GM23338 (cell line): ENCODE measurements around the gene HBS1L. TPM values are rescaled to one million over a fixed set of nuclear protein-coding genes. Genes with fewer than 3 reads are reported as not detected.

Experiments used
- ATAC-seq: fragments of 200-7000 bp; cut with Tn5 transposase; 3 replicates; pipeline ENCODE4 v1.9.1; 2020
- DNase-seq: peaks from one replicate; pipeline ENCODE4 v3.0.0-alpha.2; 2015; ENCODE audit warnings: low spot score
- H2AFZ ChIP-seq: fragments of 200-600 bp; sonication (generic); 2 replicates; pipeline ENCODE4 v1.8.0; 2016; ENCODE audit warnings: antibody characterized with exemption, mild to moderate bottlenecking, moderate library complexity
- H3F3A ChIP-seq: fragments of 200-600 bp; sonication (generic); replicated peaks from 2 replicates; pipeline ENCODE4 v1.8.0; 2017; ENCODE audit warnings: antibody characterized with exemption, mixed run types, low read depth
- H3K27ac ChIP-seq: fragments of 200-600 bp; sonication (generic); 2 replicates; pipeline ENCODE4 v1.6.1; 2016; ENCODE audit warnings: low read depth
- H3K27me3 ChIP-seq: fragments of 200-600 bp; sonication (generic); 2 replicates; pipeline ENCODE4 v1.8.0; 2016; ENCODE audit warnings: mild to moderate bottlenecking, mixed run types, moderate library complexity; ENCODE audit not compliant: insufficient read depth
- H3K36me3 ChIP-seq: fragments of 200-600 bp; sonication (generic); 2 replicates; pipeline ENCODE4 v1.8.0; 2016; ENCODE audit warnings: mild to moderate bottlenecking; ENCODE audit not compliant: insufficient read depth
- H3K4me1 ChIP-seq: fragments of 200-600 bp; sonication (generic); 2 replicates; pipeline ENCODE4 v1.8.0; 2016; ENCODE audit warnings: mild to moderate bottlenecking, moderate library complexity; ENCODE audit not compliant: insufficient read depth
- H3K4me2 ChIP-seq: fragments of 200-600 bp; sonication (generic); 2 replicates; pipeline ENCODE4 v1.7.1; 2017; ENCODE audit warnings: mixed run types
- H3K4me3 ChIP-seq: fragments of 200-600 bp; sonication (generic); 2 replicates; pipeline ENCODE4 v1.6.1; 2016; ENCODE audit warnings: mixed run types
- H3K79me2 ChIP-seq: fragments of 200-600 bp; sonication (generic); replicated peaks from 2 replicates; pipeline ENCODE4 v1.8.0; 2017; ENCODE audit warnings: mild to moderate bottlenecking; ENCODE audit not compliant: insufficient read depth
- H3K9me2 ChIP-seq: fragments of 200-600 bp; sonication (generic); 2 replicates; pipeline ENCODE4 v1.8.0; 2017; ENCODE audit not compliant: insufficient read depth
- H4K20me1 ChIP-seq: fragments of 200-600 bp; sonication (generic); replicated peaks from 2 replicates; pipeline ENCODE4 v1.8.0; 2017; ENCODE audit warnings: mild to moderate bottlenecking; ENCODE audit not compliant: insufficient read depth
- H3K27ac Mint-ChIP-seq: 2 replicates; pipeline ENCODE4 v1.8.0; 2020; ENCODE audit warnings: inconsistent platforms, mild to moderate bottlenecking, moderate library complexity, mixed read lengths
- H3K27me3 Mint-ChIP-seq: 3 replicates; pipeline ENCODE4 v1.8.0; 2022; ENCODE audit warnings: low read depth, mild to moderate bottlenecking, moderate library complexity, mixed read lengths, inconsistent platforms; ENCODE audit not compliant: insufficient read depth, poor library complexity
- H3K36me3 Mint-ChIP-seq: 3 replicates; pipeline ENCODE4 v1.8.0; 2021; ENCODE audit warnings: low read depth, mild to moderate bottlenecking, inconsistent platforms, moderate library complexity, mixed read lengths
- H3K4me1 Mint-ChIP-seq: 3 replicates; pipeline ENCODE4 v1.8.0; 2020; ENCODE audit warnings: mild to moderate bottlenecking, inconsistent platforms, mixed read lengths
- H3K4me3 Mint-ChIP-seq: 3 replicates; pipeline ENCODE4 v1.8.0; 2021; ENCODE audit warnings: moderate library complexity, mild to moderate bottlenecking, inconsistent platforms, mixed read lengths
- H3K9me3 Mint-ChIP-seq: 3 replicates; pipeline ENCODE4 v1.8.0; 2020; ENCODE audit warnings: moderate library complexity, mild to moderate bottlenecking, inconsistent platforms, mixed read lengths
- CTCF ChIP-seq, 2 experiments: fragments of 200-600 bp in 1 of 2; sonication (generic) in 1 of 2; conservative IDR thresholded peaks; 2 replicates each; pipeline versions ENCODE4 v1.5.1 to v1.6.1; 2016 to 2017; ENCODE audit warnings: antibody characterized with exemption in 2 of 2, low read depth in 2 of 2, mild to moderate bottlenecking in 2 of 2, moderate library complexity in 1 of 2
- ETS1 ChIP-seq: IDR thresholded peaks from 2 replicates; pipeline ENCODE4 v1.6.1; 2016; ENCODE audit warnings: antibody characterized with exemption
- EZH2 ChIP-seq: fragments of 200-600 bp; sonication (generic); IDR thresholded peaks from one replicate; pipeline ENCODE4 v1.8.0; 2017; ENCODE audit warnings: antibody characterized with exemption, mild to moderate bottlenecking, low read depth; ENCODE audit not compliant: unreplicated experiment
- EZH2phosphoT487 ChIP-seq: fragments of 200-600 bp; sonication (generic); IDR thresholded peaks from one replicate; pipeline ENCODE4 v1.8.1; 2018; ENCODE audit warnings: antibody characterized with exemption; ENCODE audit not compliant: unreplicated experiment
- JUNB ChIP-seq: IDR thresholded peaks from one replicate; pipeline ENCODE4 v1.6.1; 2016; ENCODE audit warnings: antibody characterized with exemption; ENCODE audit not compliant: unreplicated experiment
- NANOG ChIP-seq: IDR thresholded peaks from 2 replicates; pipeline ENCODE4 v1.6.1; 2016; ENCODE audit warnings: antibody characterized with exemption, borderline replicate concordance
- POLR2AphosphoS5 ChIP-seq: IDR thresholded peaks from 2 replicates; pipeline ENCODE4 v1.6.1; 2016; ENCODE audit warnings: antibody characterized with exemption, low read depth
- STAT1 ChIP-seq: IDR thresholded peaks from one replicate; pipeline ENCODE4 v1.6.1; 2016; ENCODE audit warnings: antibody characterized with exemption; ENCODE audit not compliant: unreplicated experiment
- ZNF114 ChIP-seq: fragments of 250-450 bp; sonication (Bioruptor Pico); IDR thresholded peaks from 2 replicates; pipeline ENCODE4 v1.5.0; 2020; ENCODE audit warnings: mild to moderate bottlenecking, moderate library complexity
- ZNF331 ChIP-seq: fragments of 250-450 bp; sonication (Bioruptor Pico); IDR thresholded peaks from 2 replicates; pipeline ENCODE4 v1.5.0; 2020; ENCODE audit warnings: low read depth, mild to moderate bottlenecking, moderate library complexity
- ZNF462 ChIP-seq: fragments of 250-450 bp; sonication (Bioruptor Pico); IDR thresholded peaks from 2 replicates; pipeline ENCODE4 v1.5.0; 2020; ENCODE audit warnings: mild to moderate bottlenecking, moderate library complexity
- polyA plus RNA-seq: library from polyadenylated mRNA; unstranded; fragments of >200 nt; fragmentation: Nextera tagmentation; extraction: Ambion mirVana; gene quantifications from 2 replicates; pipeline ENCODE4 v1.2.1, GENCODE V29; 2016
- total RNA-seq: library from RNA; depleted of rRNA; stranded (reverse); fragments of >200 nt; shearing (Covaris generic); gene quantifications from 2 replicates; pipeline ENCODE4 v1.2.3, GENCODE V29; 2014

Gene HBS1L
- total and polyA plus RNA-seq, 2 experiments from 2014 or later: 59.9 to 94.1 TPM

- no peaks in the 10 kb centered on the region for H3K9me3 Mint-ChIP-seq
- H3K4me3 Mint-ChIP-seq: no peak overlapping the region
- no peak for ATAC-seq
- DNase-seq: no peak
- H3K4me3 ChIP-seq: no peak overlapping the region
- H3K4me1 Mint-ChIP-seq: peaks cover 4% of the 10 kb centered on the region; the same call in 2 of the 3 replicates
- H3K9me2 ChIP-seq: no peaks in the 10 kb centered on the region
- peak overlapping the region; percentile 25; the same call in 1 of the 2 replicates for H3K27ac Mint-ChIP-seq
- H3F3A ChIP-seq: no peaks in the 10 kb centered on the region
- H3K36me3 ChIP-seq: no peaks in the 10 kb centered on the region
- no peaks in the 10 kb centered on the region for H3K27me3 Mint-ChIP-seq
- peaks cover 3% of the 10 kb centered on the region; the same call in 1 of the 2 replicates for H3K79me2 ChIP-seq
- TF ChIP-seq NANOG (no peak), ZNF331 (CRISPR knock-in tag) (no peak), ZNF462 (no peak), POLR2AphosphoS5 (no peak), ZNF114 (no peak)
- no peaks in the 10 kb centered on the region for H3K27me3 ChIP-seq
- peaks cover 7% of the 10 kb centered on the region; the same call in 1 of the 2 replicates for H3K4me1 ChIP-seq
- peaks cover 7% of the 10 kb centered on the region for H4K20me1 ChIP-seq
- H3K4me2 ChIP-seq: no peak overlapping the region
- no peaks in the 10 kb centered on the region; the same call in 2 of the 3 replicates for H3K36me3 Mint-ChIP-seq
- no peak overlapping the region for H2AFZ ChIP-seq
- no peak overlapping the region for H3K27ac ChIP-seq
Observed at GRCh38 chr6:135012764-135013163, 41.9 kb downstream of the HBS1L start.

GRCh38 chr6:135012349-135012748 lies 42.3 kb downstream of the HBS1L start:
- no peaks in the 10 kb centered on the region for H3K9me2 ChIP-seq
- no peak overlapping the region for H3K4me3 Mint-ChIP-seq
- TF ChIP-seq EZH2: no peak
- no peak for TF ChIP-seq CTCF (conservative IDR thresholded peaks at IDR 0.05; ENCODE audit: low read depth in 2 of 2)
- TF ChIP-seq POLR2AphosphoS5: no peak
- no peak for TF ChIP-seq JUNB
- no peak for TF ChIP-seq NANOG
- no peak for TF ChIP-seq ZNF114
- TF ChIP-seq EZH2phosphoT487: no peak
- no peak for TF ChIP-seq STAT1
- TF ChIP-seq ZNF331 (CRISPR knock-in tag): no peak
- no peak for TF ChIP-seq ETS1
- no peaks in the 10 kb centered on the region for H3K27me3 Mint-ChIP-seq
- H4K20me1 ChIP-seq: peaks cover 9% of the 10 kb centered on the region
- H3K79me2 ChIP-seq: peaks cover 3% of the 10 kb centered on the region; the same call in 1 of the 2 replicates
- H3K27me3 ChIP-seq: no peaks in the 10 kb centered on the region
- no peaks in the 10 kb centered on the region for H3F3A ChIP-seq
- H3K4me2 ChIP-seq: no peak overlapping the region
- no peak overlapping the region for H3K4me3 ChIP-seq
- peaks cover 7% of the 10 kb centered on the region; the same call in 1 of the 2 replicates for H3K4me1 ChIP-seq
- peaks cover 4% of the 10 kb centered on the region; the same call in 2 of the 3 replicates for H3K4me1 Mint-ChIP-seq
- H3K27ac Mint-ChIP-seq: no peak overlapping the region
- no peaks in the 10 kb centered on the region; the same call in 2 of the 3 replicates for H3K36me3 Mint-ChIP-seq
- ATAC-seq (no peak), DNase-seq (no peak)
- H3K27ac ChIP-seq: no peak overlapping the region
- no peaks in the 10 kb centered on the region for H3K9me3 Mint-ChIP-seq
- no peaks in the 10 kb centered on the region for H3K36me3 ChIP-seq
- H2AFZ ChIP-seq: no peak overlapping the region
